Neuronal stem cell (in vitro differentiated cells): ENCODE data around the gene QPCT.

ENCODE experiments used
- DNase-seq: peaks from one replicate; pipeline ENCODE4 v3.0.0-alpha.2; 2013; ENCODE audit warnings: low spot score
- H2AFZ ChIP-seq: one replicate; pipeline ENCODE4 v1.6.1; 2013; ENCODE audit warnings: mild to moderate bottlenecking, low read length, inconsistent platforms
- H2AK5ac ChIP-seq: 2 replicates; pipeline ENCODE4 v1.6.1; 2013; ENCODE audit warnings: low read depth, mild to moderate bottlenecking, inconsistent platforms, low read length, moderate library complexity, mixed read lengths
- H2BK120ac ChIP-seq: 2 replicates; pipeline ENCODE4 v1.6.1; 2013; ENCODE audit warnings: low read depth, mild to moderate bottlenecking, inconsistent platforms, low read length, moderate library complexity, mixed read lengths
- H2BK12ac ChIP-seq: one replicate; pipeline ENCODE4 v1.6.1; 2013; ENCODE audit warnings: low read length, inconsistent platforms
- H2BK15ac ChIP-seq: 2 replicates; pipeline ENCODE4 v1.6.1; 2013; ENCODE audit warnings: mild to moderate bottlenecking, low read length, inconsistent platforms, mixed read lengths
- H2BK5ac ChIP-seq: one replicate; pipeline ENCODE4 v1.6.1; 2013; ENCODE audit warnings: inconsistent platforms, mild to moderate bottlenecking, low read length, moderate library complexity
- H3K14ac ChIP-seq: one replicate; pipeline ENCODE4 v1.6.1; 2013; ENCODE audit warnings: low read length, inconsistent platforms
- H3K18ac ChIP-seq: 2 replicates; pipeline ENCODE4 v1.6.1; 2013; ENCODE audit warnings: low read length, inconsistent platforms
- H3K23ac ChIP-seq: 2 replicates; pipeline ENCODE4 v1.6.1; 2013; ENCODE audit warnings: low read depth, mild to moderate bottlenecking, mixed read lengths, low read length, inconsistent platforms; ENCODE audit not compliant: poor library complexity
- H3K27ac ChIP-seq: replicated peaks from 3 replicates; pipeline ENCODE4 v1.5.1; 2013; ENCODE audit warnings: low read length, inconsistent platforms
- H3K27me3 ChIP-seq, 3 experiments: 2 replicates each; pipeline ENCODE4 v1.6.1; 2013; ENCODE audit warnings: low read length in 3 of 3, mild to moderate bottlenecking in 2 of 3, inconsistent platforms in 1 of 3, low read depth in 1 of 3, mixed read lengths in 1 of 3, moderate library complexity in 1 of 3; ENCODE audit not compliant: control insufficient read depth in 3 of 3, insufficient read depth in 3 of 3
- H3K36me3 ChIP-seq, 2 donors: replicated peaks in 1 of 2; 2 replicates each; pipeline ENCODE4 v1.6.1; 2013; ENCODE audit warnings: low read length in 2 of 2; ENCODE audit not compliant: control insufficient read depth in 2 of 2, insufficient read depth in 2 of 2
- H3K4ac ChIP-seq: 2 replicates; pipeline ENCODE4 v1.6.1; 2013; ENCODE audit warnings: inconsistent platforms, mild to moderate bottlenecking, low read length, moderate library complexity
- H3K4me1 ChIP-seq, 2 donors: 1 replicate in 1 of 2; 2 replicates in 1 of 2; pipeline ENCODE4 v1.6.1; 2013; ENCODE audit warnings: low read length in 2 of 2, low read depth in 1 of 2; ENCODE audit not compliant: control insufficient read depth in 2 of 2, insufficient read depth in 1 of 2
- H3K4me2 ChIP-seq: one replicate; pipeline ENCODE4 v1.6.1; 2013; ENCODE audit warnings: mild to moderate bottlenecking, low read length, inconsistent platforms; ENCODE audit not compliant: insufficient read depth, poor library complexity, severe bottlenecking
- H3K4me3 ChIP-seq, 2 donors: 2 replicates each; pipeline ENCODE4 v1.5.1; 2013; ENCODE audit warnings: low read length in 2 of 2, mild to moderate bottlenecking in 2 of 2, inconsistent platforms in 1 of 2, moderate library complexity in 1 of 2
- H3K79me1 ChIP-seq: one replicate; pipeline ENCODE4 v1.6.1; 2013; ENCODE audit warnings: low read depth, mild to moderate bottlenecking, inconsistent platforms, low read length, moderate library complexity
- H3K9ac ChIP-seq: one replicate; pipeline ENCODE4 v1.6.1; 2013; ENCODE audit warnings: mild to moderate bottlenecking, low read depth, low read length, inconsistent platforms; ENCODE audit not compliant: poor library complexity
- H3K9me3 ChIP-seq, 2 donors: replicated peaks in 1 of 2; 2 replicates each; pipeline versions ENCODE3 to v1.6.1; 2013; ENCODE audit warnings: low read length in 2 of 2, mild to moderate bottlenecking in 2 of 2, inconsistent platforms in 1 of 2, low read depth in 1 of 2, mixed read lengths in 1 of 2, moderate library complexity in 1 of 2; ENCODE audit not compliant: control insufficient read depth in 2 of 2, insufficient read depth in 1 of 2
- H4K8ac ChIP-seq: one replicate; pipeline ENCODE4 v1.6.1; 2013; ENCODE audit warnings: low read depth, mild to moderate bottlenecking, inconsistent platforms, low read length, moderate library complexity
- H4K91ac ChIP-seq: one replicate; pipeline ENCODE4 v1.6.1; 2013; ENCODE audit warnings: low read length, low read depth, mild to moderate bottlenecking, inconsistent platforms; ENCODE audit not compliant: poor library complexity
- WGBS, 2 donors: extraction: QIAGEN DNeasy Blood & Tissue Kit; methylation state at CpG; one replicate each; pipeline ENCODE4 v1.1.7; 2013; ENCODE audit warnings: missing lambda C conversion rate in 2 of 2, mixed read lengths in 1 of 2; ENCODE audit not compliant: insufficient read length in 2 of 2, insufficient replicate concordance in 1 of 2; ENCODE audit errors: extremely low coverage in 2 of 2; 5-methylcytosine and 5-hydroxymethylcytosine counted together

The QPCT gene

DNA sequence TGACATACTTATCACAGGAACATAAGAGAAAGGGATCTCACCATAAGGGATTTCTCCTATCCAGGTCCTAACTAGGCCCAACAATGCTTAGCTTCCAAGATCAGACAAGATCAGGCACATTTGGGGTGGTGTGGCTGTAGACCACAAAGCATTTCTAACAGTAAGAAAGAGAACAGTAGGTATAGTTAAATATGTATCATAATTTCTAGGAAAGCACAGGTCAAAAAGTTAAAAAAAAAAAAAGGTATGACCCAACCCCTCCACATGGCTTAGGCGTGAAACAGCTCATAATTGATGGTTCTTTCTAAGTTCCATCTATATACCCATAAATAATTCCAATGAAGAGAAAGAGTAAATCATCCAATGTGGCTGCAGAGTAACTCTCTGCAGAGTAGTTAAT lies 26.7 kb upstream of the QPCT start:
- H4K91ac ChIP-seq = no peak overlapping the region
- no peak overlapping the region for H3K23ac ChIP-seq
- H3K18ac ChIP-seq = no peak overlapping the region
- H3K27me3 ChIP-seq = no peaks in the 10 kb centered on the region
- no peak overlapping the region for H2AFZ ChIP-seq
- H3K4me3 ChIP-seq = no peak overlapping the region
- H3K14ac ChIP-seq = no peak overlapping the region
- H3K9me3 ChIP-seq = peaks cover 0 to 5% of the 10 kb centered on the region in 2 donors
- peaks cover 0 to 87% of the 10 kb centered on the region in 2 donors for H3K36me3 ChIP-seq
- H4K8ac ChIP-seq = no peak overlapping the region
- no peak overlapping the region for H3K9ac ChIP-seq
- no peak overlapping the region for H3K4ac ChIP-seq
- WGBS, 2 donors = no CpG with 5 or more reads among the region's 1 CpG
- no peak overlapping the region for H2AK5ac ChIP-seq
- H2BK12ac ChIP-seq = no peak overlapping the region
- no peak overlapping the region for H2BK120ac ChIP-seq
- DNase-seq = no peak
- H2BK5ac ChIP-seq = no peak overlapping the region
- H3K27ac ChIP-seq = no peak overlapping the region
- no peak overlapping the region for H3K4me2 ChIP-seq
- no peak overlapping the region for H2BK15ac ChIP-seq
- peaks cover 1% of the 10 kb centered on the region for H3K79me1 ChIP-seq
- H3K4me1 ChIP-seq = peaks cover 4 to 7% of the 10 kb centered on the region in 2 donors

DNA sequence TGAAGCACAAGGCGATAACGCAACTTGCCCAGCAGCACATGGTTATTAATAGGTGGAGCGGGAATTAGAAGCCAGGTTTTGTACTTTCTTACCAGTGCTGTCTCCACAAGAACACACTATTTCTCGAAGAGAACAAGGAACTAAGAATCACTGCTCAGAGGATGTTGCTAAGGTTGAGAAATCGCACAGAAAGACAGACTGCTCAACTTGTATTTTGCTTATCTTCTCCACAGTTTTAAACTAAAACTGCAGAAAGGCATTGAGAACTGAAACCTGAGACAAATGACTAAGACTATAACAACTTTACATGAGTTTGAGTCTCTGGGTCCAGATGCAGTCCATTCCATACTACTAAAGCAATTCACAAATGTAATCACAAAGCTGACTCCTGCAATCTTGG lies 26.0 kb upstream of the QPCT start:
- H4K91ac ChIP-seq = no peak overlapping the region
- no peak overlapping the region for H2BK120ac ChIP-seq
- WGBS, 2 donors = no CpG with 5 or more reads among the region's 5 CpGs
- no peak overlapping the region for H3K18ac ChIP-seq
- no peak overlapping the region for H2BK12ac ChIP-seq
- H2AFZ ChIP-seq = no peak overlapping the region
- H3K27me3 ChIP-seq = no peaks in the 10 kb centered on the region
- no peak overlapping the region for H2BK15ac ChIP-seq
- H3K9ac ChIP-seq = no peak overlapping the region
- peaks cover 4 to 8% of the 10 kb centered on the region in 2 donors for H3K4me1 ChIP-seq
- no peak overlapping the region for H3K27ac ChIP-seq
- H3K4me3 ChIP-seq = no peak overlapping the region
- H3K23ac ChIP-seq = no peak overlapping the region
- no peak overlapping the region for H2AK5ac ChIP-seq
- no peak overlapping the region for H3K14ac ChIP-seq
- no peak overlapping the region for H4K8ac ChIP-seq
- peaks cover 1% of the 10 kb centered on the region for H3K79me1 ChIP-seq
- H3K4me2 ChIP-seq = no peak overlapping the region
- DNase-seq = no peak
- peaks cover 0 to 82% of the 10 kb centered on the region in 2 donors for H3K36me3 ChIP-seq
- no peak overlapping the region for H2BK5ac ChIP-seq
- H3K9me3 ChIP-seq = peaks cover 0 to 4% of the 10 kb centered on the region in 2 donors
- no peak overlapping the region for H3K4ac ChIP-seq

DNA sequence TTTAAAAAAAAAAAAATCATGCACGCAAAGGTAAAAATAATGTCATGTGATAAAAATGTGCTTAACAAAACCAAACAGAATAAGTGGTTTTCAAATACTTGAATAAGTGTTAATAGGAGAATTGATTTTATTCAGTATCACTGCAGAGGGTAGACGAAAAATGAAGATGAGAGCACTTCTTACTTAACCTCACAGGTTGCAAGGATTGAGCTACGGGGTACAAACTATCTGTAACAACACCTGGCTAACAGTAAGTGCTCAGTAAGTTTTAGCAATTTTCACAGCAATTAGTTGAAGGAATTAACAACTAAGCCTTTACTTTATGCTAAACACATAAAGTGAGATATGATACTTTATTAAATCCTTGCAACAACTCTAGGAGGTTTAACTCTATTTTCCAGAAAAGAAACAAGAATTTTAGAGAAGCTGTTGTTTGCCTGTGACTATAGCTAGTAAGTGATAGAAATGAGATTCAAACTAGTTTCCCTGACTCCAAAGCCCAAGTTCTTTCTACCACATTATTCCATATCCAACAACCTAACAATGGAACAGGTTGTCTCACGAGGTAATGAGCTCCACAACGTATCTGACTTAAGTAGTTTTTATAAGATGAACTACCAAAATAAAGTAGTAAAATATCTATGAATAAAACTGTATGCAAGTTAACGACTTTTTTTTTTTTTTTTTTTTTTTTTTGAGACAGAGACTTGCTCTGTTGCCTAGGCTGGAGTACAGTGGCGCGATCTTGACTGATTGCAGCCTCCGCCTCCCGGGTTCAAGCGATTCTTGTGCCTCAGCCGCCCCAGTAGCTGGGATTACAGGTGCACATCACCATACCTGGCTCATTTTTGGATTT lies 24.4 kb upstream of the QPCT start:
- no peak overlapping the region for H2BK5ac ChIP-seq
- H3K14ac ChIP-seq = no peak overlapping the region
- no peak overlapping the region for H3K4ac ChIP-seq
- DNase-seq = no peak
- H2AFZ ChIP-seq = no peak overlapping the region
- no peak overlapping the region for H4K8ac ChIP-seq
- no peak overlapping the region for H2BK15ac ChIP-seq
- H3K79me1 ChIP-seq = peaks cover 1% of the 10 kb centered on the region
- H3K9ac ChIP-seq = no peak overlapping the region
- no peak overlapping the region for H2AK5ac ChIP-seq
- no peak overlapping the region for H2BK120ac ChIP-seq
- no peaks in the 10 kb centered on the region for H3K9me3 ChIP-seq
- H3K23ac ChIP-seq = no peak overlapping the region
- H3K4me3 ChIP-seq = no peak overlapping the region
- H3K27me3 ChIP-seq = peaks cover 0 to 2% (median 1%) of the 10 kb centered on the region in 3 experiments
- peaks cover 4 to 9% of the 10 kb centered on the region in 2 donors for H3K4me1 ChIP-seq
- no peak overlapping the region for H3K4me2 ChIP-seq
- H4K91ac ChIP-seq = no peak overlapping the region
- no CpG with 5 or more reads among the region's 12 CpGs for WGBS, 2 donors
- no peak overlapping the region for H3K27ac ChIP-seq
- H2BK12ac ChIP-seq = no peak overlapping the region
- H3K36me3 ChIP-seq = peaks cover 0 to 73% of the 10 kb centered on the region in 2 donors
- no peak overlapping the region for H3K18ac ChIP-seq

DNA sequence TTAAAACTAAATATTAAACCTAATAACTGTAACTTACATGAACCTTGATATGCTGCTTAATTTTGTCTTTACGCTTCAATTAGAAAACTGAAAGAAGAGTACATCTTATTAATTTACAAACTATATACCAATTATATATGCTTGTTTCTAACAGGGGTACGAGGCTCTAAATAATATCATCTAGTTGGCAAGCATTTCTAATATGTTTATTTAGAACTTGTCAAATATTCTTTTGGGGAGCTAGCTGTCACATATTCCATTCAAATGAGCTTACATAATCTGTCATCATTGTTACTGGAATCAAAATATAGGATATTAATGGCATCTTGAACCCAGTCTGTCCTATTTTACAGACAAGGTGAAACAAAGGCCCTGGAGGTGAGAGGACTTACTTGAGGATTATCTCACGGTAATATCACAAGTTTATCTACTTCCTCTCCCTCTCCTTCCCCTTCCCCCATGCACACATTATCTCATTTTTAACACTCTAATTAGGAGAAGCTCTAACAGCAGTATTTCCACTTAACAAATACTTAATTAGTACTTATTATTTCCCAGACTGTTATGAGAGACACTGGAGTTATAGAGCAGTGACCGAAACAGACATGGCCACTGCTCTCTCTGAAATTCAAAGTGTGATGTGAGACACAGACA lies 23.3 kb upstream of the QPCT start:
- no CpG with 5 or more reads among the region's 4 CpGs for WGBS, 2 donors
- no peaks in the 10 kb centered on the region for H3K9me3 ChIP-seq

More for the DNA sequence above, 23.3 kb upstream of the QPCT start:
- Histone ChIP-seq H2BK15ac (no peak overlapping the region), H2BK120ac (no peak overlapping the region), H2BK5ac (no peak overlapping the region), H3K18ac (no peak overlapping the region), H3K36me3 (peaks cover 0 to 63% of the 10 kb centered on the region in 2 donors), H3K27me3 (peaks cover 0 to 10% (median 8%) of the 10 kb centered on the region in 3 experiments), H2BK12ac (no peak overlapping the region), H3K4me2 (no peak overlapping the region), H2AK5ac (no peak overlapping the region), H3K23ac (no peak overlapping the region), H3K4me3 (no peak overlapping the region), H2AFZ (no peak overlapping the region), H3K79me1 (peaks cover 1% of the 10 kb centered on the region), H3K4me1 (peaks cover 4 to 9% of the 10 kb centered on the region in 2 donors), H3K4ac (no peak overlapping the region), H3K27ac (no peak overlapping the region), H4K91ac (no peak overlapping the region), H4K8ac (no peak overlapping the region), H3K14ac (no peak overlapping the region), H3K9ac (no peak overlapping the region)
- no peak for DNase-seq
